Measurements from ENCODE around the gene LHX3.

Gene LHX3

GRCh38 chr9:136201174-136201573 is 3.8 kb downstream of the LHX3 start:
- Histone ChIP-seq H3K27me3 (ENCODE audit: control insufficient read depth, insufficient read depth, low read length) (peaks cover 100% of the 10 kb centered on the region), H3K9me3 (ENCODE audit: control insufficient read depth, low read depth, low read length) (no peaks in the 10 kb centered on the region), H3K27ac (ENCODE audit: low read length) (no peak overlapping the region), H3K36me3 (ENCODE audit: control insufficient read depth, low read depth, low read length) (no peaks in the 10 kb centered on the region), H3K4me1 (ENCODE audit: control insufficient read depth, low read depth, low read length) (peaks cover 11% of the 10 kb centered on the region), H3K4me3 (ENCODE audit: low read length) (no peak overlapping the region), H3K9ac (ENCODE audit: low read length) (no peak overlapping the region)

GRCh38 chr9:136200424-136200823 is 4.5 kb downstream of the LHX3 start:
- H3K4me1 ChIP-seq (ENCODE audit: control insufficient read depth, low read depth, low read length) = peaks cover 11% of the 10 kb centered on the region
- no peak overlapping the region for H3K27ac ChIP-seq (ENCODE audit: low read length)
- no peaks in the 10 kb centered on the region for H3K9me3 ChIP-seq (ENCODE audit: control insufficient read depth, low read depth, low read length)
- H3K36me3 ChIP-seq (ENCODE audit: control insufficient read depth, low read depth, low read length) = no peaks in the 10 kb centered on the region
- H3K27me3 ChIP-seq (ENCODE audit: control insufficient read depth, insufficient read depth, low read length) = peaks cover 100% of the 10 kb centered on the region
- no peak overlapping the region for H3K9ac ChIP-seq (ENCODE audit: low read length)
- H3K4me3 ChIP-seq (ENCODE audit: low read length) = no peak overlapping the region

- H3K27me3 ChIP-seq (ENCODE audit: control insufficient read depth, insufficient read depth, low read length) = peaks cover 100% of the 10 kb centered on the region
- H3K27ac ChIP-seq (ENCODE audit: low read length) = no peak overlapping the region
- no peaks in the 10 kb centered on the region for H3K36me3 ChIP-seq (ENCODE audit: control insufficient read depth, low read depth, low read length)
- H3K9ac ChIP-seq (ENCODE audit: low read length) = no peak overlapping the region
- no peak overlapping the region for H3K4me3 ChIP-seq (ENCODE audit: low read length)
- H3K4me1 ChIP-seq (ENCODE audit: control insufficient read depth, low read depth, low read length) = peaks cover 11% of the 10 kb centered on the region
- no peaks in the 10 kb centered on the region for H3K9me3 ChIP-seq (ENCODE audit: control insufficient read depth, low read depth, low read length)
These were observed 5.3 kb downstream of the LHX3 start for GRCh38 chr9:136199391-136200288.

GRCh38 chr9:136198605-136199083 is 6.3 kb downstream of the LHX3 start:
- Histone ChIP-seq H3K36me3 (ENCODE audit: control insufficient read depth, low read depth, low read length) (no peaks in the 10 kb centered on the region), H3K27me3 (ENCODE audit: control insufficient read depth, insufficient read depth, low read length) (peaks cover 100% of the 10 kb centered on the region), H3K9me3 (ENCODE audit: control insufficient read depth, low read depth, low read length) (no peaks in the 10 kb centered on the region), H3K9ac (ENCODE audit: low read length) (no peak overlapping the region), H3K27ac (ENCODE audit: low read length) (no peak overlapping the region), H3K4me1 (ENCODE audit: control insufficient read depth, low read depth, low read length) (peaks cover 11% of the 10 kb centered on the region), H3K4me3 (ENCODE audit: low read length) (peak overlapping the region; percentile 6)

- peaks cover 100% of the 10 kb centered on the region for H3K27me3 ChIP-seq (ENCODE audit: control insufficient read depth, insufficient read depth, low read length)
- no peak overlapping the region for H3K27ac ChIP-seq (ENCODE audit: low read length)
- H3K36me3 ChIP-seq (ENCODE audit: control insufficient read depth, low read depth, low read length) = no peaks in the 10 kb centered on the region
- H3K9ac ChIP-seq (ENCODE audit: low read length) = no peak overlapping the region
- H3K4me3 ChIP-seq (ENCODE audit: low read length) = peak overlapping the region; percentile 6
- no peaks in the 10 kb centered on the region for H3K9me3 ChIP-seq (ENCODE audit: control insufficient read depth, low read depth, low read length)
- peaks cover 11% of the 10 kb centered on the region for H3K4me1 ChIP-seq (ENCODE audit: control insufficient read depth, low read depth, low read length)
These were observed 6.9 kb downstream of the LHX3 start for GRCh38 chr9:136197930-136198604.

DNA sequence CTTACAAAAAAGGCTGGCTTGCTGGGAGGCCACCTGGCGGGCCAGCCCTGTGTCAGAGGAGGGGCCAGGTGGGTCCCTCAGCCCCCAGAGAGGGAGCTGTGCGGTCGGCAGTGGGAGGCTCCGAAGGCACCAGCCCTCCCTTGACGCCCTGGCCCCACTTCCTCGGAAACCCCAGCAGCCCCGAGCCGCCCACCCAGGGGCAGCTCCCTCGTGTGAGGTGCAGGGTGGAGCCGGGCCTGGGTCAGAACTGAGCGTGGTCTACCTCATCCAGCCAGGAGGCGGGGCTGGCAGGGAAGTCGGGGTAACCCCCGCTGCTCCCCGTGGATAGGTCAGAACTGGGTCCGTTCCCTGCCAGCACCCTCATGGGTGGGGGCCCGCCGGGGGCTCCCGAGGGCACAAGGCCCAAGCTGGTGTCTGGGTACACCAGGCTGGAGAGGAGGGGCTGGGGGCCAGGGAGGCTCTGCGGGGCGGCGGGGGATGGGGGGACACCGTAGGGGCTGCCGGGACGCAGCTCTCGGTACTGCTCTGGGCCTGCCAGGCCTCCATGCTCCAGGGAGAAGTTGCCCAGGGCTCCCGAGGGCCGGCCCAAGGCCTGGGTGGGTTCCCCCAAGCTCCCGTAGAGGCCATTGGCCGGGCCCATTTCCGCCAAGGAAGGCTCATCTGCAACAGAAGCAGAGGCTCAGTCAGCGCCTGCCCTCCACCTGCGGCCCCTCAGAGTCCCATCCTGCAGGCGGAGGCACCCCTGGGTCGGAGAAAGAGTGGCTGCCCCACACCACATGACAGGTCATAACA is 7.6 kb downstream of the LHX3 start:
- peaks cover 100% of the 10 kb centered on the region for H3K27me3 ChIP-seq (ENCODE audit: control insufficient read depth, insufficient read depth, low read length)
- peak overlapping the region; percentile 27 for H3K4me3 ChIP-seq (ENCODE audit: low read length)
- H3K9me3 ChIP-seq (ENCODE audit: control insufficient read depth, low read depth, low read length) = no peaks in the 10 kb centered on the region
- H3K27ac ChIP-seq (ENCODE audit: low read length) = no peak overlapping the region
- H3K4me1 ChIP-seq (ENCODE audit: control insufficient read depth, low read depth, low read length) = peaks cover 14% of the 10 kb centered on the region
- no peak overlapping the region for H3K9ac ChIP-seq (ENCODE audit: low read length)
- H3K36me3 ChIP-seq (ENCODE audit: control insufficient read depth, low read depth, low read length) = no peaks in the 10 kb centered on the region

- Histone ChIP-seq H3K4me1 (ENCODE audit: control insufficient read depth, low read depth, low read length) (peaks cover 15% of the 10 kb centered on the region), H3K4me3 (ENCODE audit: low read length) (peak overlapping the region; percentile 27), H3K9ac (ENCODE audit: low read length) (no peak overlapping the region), H3K27me3 (ENCODE audit: control insufficient read depth, insufficient read depth, low read length) (peaks cover 100% of the 10 kb centered on the region), H3K9me3 (ENCODE audit: control insufficient read depth, low read depth, low read length) (no peaks in the 10 kb centered on the region), H3K36me3 (ENCODE audit: control insufficient read depth, low read depth, low read length) (no peaks in the 10 kb centered on the region), H3K27ac (ENCODE audit: low read length) (no peak overlapping the region)
These were observed 8.4 kb downstream of the LHX3 start for GRCh38 chr9:136196404-136197083.

DNA sequence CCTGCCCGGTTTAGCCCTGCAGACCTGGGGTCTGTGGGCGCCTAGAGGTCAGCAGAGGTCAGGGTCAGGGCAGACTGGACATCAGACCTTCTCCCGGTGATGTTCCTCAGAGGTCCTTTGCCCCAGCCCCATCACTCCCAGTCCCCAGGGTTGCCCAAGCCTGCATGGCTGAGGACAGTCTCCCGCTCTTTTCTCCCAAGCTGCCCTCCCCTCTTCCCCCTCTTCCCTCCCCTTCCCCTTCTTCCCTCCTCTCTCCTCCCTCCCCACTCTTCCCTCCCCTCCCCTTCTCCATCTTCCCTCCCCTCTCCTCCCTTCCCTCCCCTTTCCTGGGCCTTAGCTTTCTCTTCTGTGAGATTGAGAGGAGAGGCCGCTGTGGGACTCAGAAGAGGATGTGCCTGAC is 10.4 kb downstream of the LHX3 start:
- Histone ChIP-seq H3K4me3 (ENCODE audit: low read length) (no peak overlapping the region), H3K27ac (ENCODE audit: low read length) (no peak overlapping the region), H3K9ac (ENCODE audit: low read length) (no peak overlapping the region), H3K9me3 (ENCODE audit: control insufficient read depth, low read depth, low read length) (no peaks in the 10 kb centered on the region), H3K27me3 (ENCODE audit: control insufficient read depth, insufficient read depth, low read length) (peaks cover 99% of the 10 kb centered on the region), H3K4me1 (ENCODE audit: control insufficient read depth, low read depth, low read length) (peaks cover 15% of the 10 kb centered on the region), H3K36me3 (ENCODE audit: control insufficient read depth, low read depth, low read length) (no peaks in the 10 kb centered on the region)

GRCh38 chr9:136193891-136194279 is 11.0 kb downstream of the LHX3 start:
- Histone ChIP-seq H3K27ac (ENCODE audit: low read length) (no peak overlapping the region), H3K4me1 (ENCODE audit: control insufficient read depth, low read depth, low read length) (peaks cover 15% of the 10 kb centered on the region), H3K27me3 (ENCODE audit: control insufficient read depth, insufficient read depth, low read length) (peaks cover 95% of the 10 kb centered on the region), H3K9me3 (ENCODE audit: control insufficient read depth, low read depth, low read length) (no peaks in the 10 kb centered on the region), H3K4me3 (ENCODE audit: low read length) (no peak overlapping the region), H3K9ac (ENCODE audit: low read length) (no peak overlapping the region), H3K36me3 (ENCODE audit: control insufficient read depth, low read depth, low read length) (no peaks in the 10 kb centered on the region)

- Histone ChIP-seq H3K27me3 (ENCODE audit: control insufficient read depth, insufficient read depth, low read length) (peaks cover 89% of the 10 kb centered on the region), H3K27ac (ENCODE audit: low read length) (no peak overlapping the region), H3K36me3 (ENCODE audit: control insufficient read depth, low read depth, low read length) (no peaks in the 10 kb centered on the region), H3K9ac (ENCODE audit: low read length) (no peak overlapping the region), H3K4me3 (ENCODE audit: low read length) (no peak overlapping the region), H3K4me1 (ENCODE audit: control insufficient read depth, low read depth, low read length) (peaks cover 14% of the 10 kb centered on the region), H3K9me3 (ENCODE audit: control insufficient read depth, low read depth, low read length) (no peaks in the 10 kb centered on the region)
These were observed 11.6 kb downstream of the LHX3 start for GRCh38 chr9:136193127-136193890.
